Astrocyte of the cerebellum (primary cell): ENCODE results near the gene PECR.

ENCODE experiments used
- DNase-seq: peaks from one replicate; pipeline ENCODE4 v3.0.0-alpha.2; 2011; ENCODE audit warnings: low read depth
- H3K4me3 ChIP-seq: 2 replicates; pipeline ENCODE4 v1.5.1; 2011; ENCODE audit warnings: mild to moderate bottlenecking, low read depth, low read length, moderate library complexity
- CTCF ChIP-seq: IDR thresholded peaks from 2 replicates; pipeline ENCODE4 v1.5.1; 2012; ENCODE audit warnings: low read length, low read depth, moderate library complexity, mild to moderate bottlenecking; ENCODE audit errors: missing control alignments
- in situ Hi-C: cut with HindIII; loops from 2 replicates; pipeline ENCODE4 v1.10.0; 2017; ENCODE audit warnings: low sequenced_read_pairs

Gene PECR

GRCh38 chr2:216118474-216118873, 36.9 kb upstream of the PECR start:
- in situ Hi-C loops = no loop called here
- no peak for DNase-seq
- no peak for TF ChIP-seq CTCF
- no peak overlapping the region for H3K4me3 ChIP-seq

- DNase-seq = no peak
- TF ChIP-seq CTCF = no peak
- in situ Hi-C loops = no loop called here
- no peak overlapping the region for H3K4me3 ChIP-seq
Observed at GRCh38 chr2:216117561-216118340, 36.1 kb upstream of the PECR start.

- in situ Hi-C loops = no loop called here
- no peak for TF ChIP-seq CTCF
- DNase-seq = no peak
- no peak overlapping the region for H3K4me3 ChIP-seq
Observed at GRCh38 chr2:216116418-216116817, 34.8 kb upstream of the PECR start.

GRCh38 chr2:216114714-216115531, 33.3 kb upstream of the PECR start:
- peak; percentile 87 for TF ChIP-seq CTCF
- DNase-seq = peak; percentile 100
- H3K4me3 ChIP-seq = peak overlapping the region; percentile 48
- in situ Hi-C loops = no loop called here

- H3K4me3 ChIP-seq = no peak overlapping the region
- no peak for TF ChIP-seq CTCF
- in situ Hi-C loops = no loop called here
- no peak for DNase-seq
Observed at GRCh38 chr2:216114382-216114713, 32.7 kb upstream of the PECR start.

- DNase-seq = no peak
- H3K4me3 ChIP-seq = no peak overlapping the region
- in situ Hi-C loops = no loop called here
- no peak for TF ChIP-seq CTCF
Observed at GRCh38 chr2:216113572-216113971, 32.0 kb upstream of the PECR start.
